Adipocyte (in vitro differentiated cells): ENCODE data around the gene AGXT.

ENCODE experiments used
- DNase-seq: peaks from one replicate; pipeline ENCODE4 v3.0.0-alpha.2; 2015; ENCODE audit warnings: low read depth
- H3K27me3 ChIP-seq: replicated peaks from 2 replicates; pipeline ENCODE4 v1.7.0; 2013; ENCODE audit warnings: mild to moderate bottlenecking, low read length, moderate library complexity; ENCODE audit not compliant: control insufficient read depth, insufficient read depth
- H3K36me3 ChIP-seq: 2 replicates; pipeline ENCODE4 v1.7.0; 2013; ENCODE audit warnings: low read length, mild to moderate bottlenecking, moderate library complexity; ENCODE audit not compliant: control insufficient read depth, insufficient read depth, severe bottlenecking
- H3K4me1 ChIP-seq: 2 replicates; pipeline ENCODE4 v1.7.0; 2013; ENCODE audit warnings: mild to moderate bottlenecking, low read length, moderate library complexity; ENCODE audit not compliant: control insufficient read depth, insufficient read depth
- H3K4me3 ChIP-seq: 2 replicates; pipeline ENCODE4 v1.7.0; 2013; ENCODE audit warnings: mild to moderate bottlenecking, low read length, moderate library complexity
- H3K9ac ChIP-seq: 2 replicates; pipeline ENCODE4 v1.7.0; 2013; ENCODE audit warnings: mild to moderate bottlenecking, low read length, moderate library complexity
- H3K9me3 ChIP-seq: 2 replicates; pipeline ENCODE4 v1.7.0; 2013; ENCODE audit warnings: mild to moderate bottlenecking, low read length, moderate library complexity; ENCODE audit not compliant: control insufficient read depth

AGXT gene

GRCh38 chr2:240905176-240905781, 36.7 kb downstream of the AGXT start:
- no peak overlapping the region for H3K9ac ChIP-seq
- DNase-seq = no peak
- peaks cover 19% of the 10 kb centered on the region for H3K27me3 ChIP-seq
- H3K4me1 ChIP-seq = no peaks in the 10 kb centered on the region
- H3K9me3 ChIP-seq = peaks cover 9% of the 10 kb centered on the region
- no peaks in the 10 kb centered on the region for H3K36me3 ChIP-seq
- no peak overlapping the region for H3K4me3 ChIP-seq

DNA sequence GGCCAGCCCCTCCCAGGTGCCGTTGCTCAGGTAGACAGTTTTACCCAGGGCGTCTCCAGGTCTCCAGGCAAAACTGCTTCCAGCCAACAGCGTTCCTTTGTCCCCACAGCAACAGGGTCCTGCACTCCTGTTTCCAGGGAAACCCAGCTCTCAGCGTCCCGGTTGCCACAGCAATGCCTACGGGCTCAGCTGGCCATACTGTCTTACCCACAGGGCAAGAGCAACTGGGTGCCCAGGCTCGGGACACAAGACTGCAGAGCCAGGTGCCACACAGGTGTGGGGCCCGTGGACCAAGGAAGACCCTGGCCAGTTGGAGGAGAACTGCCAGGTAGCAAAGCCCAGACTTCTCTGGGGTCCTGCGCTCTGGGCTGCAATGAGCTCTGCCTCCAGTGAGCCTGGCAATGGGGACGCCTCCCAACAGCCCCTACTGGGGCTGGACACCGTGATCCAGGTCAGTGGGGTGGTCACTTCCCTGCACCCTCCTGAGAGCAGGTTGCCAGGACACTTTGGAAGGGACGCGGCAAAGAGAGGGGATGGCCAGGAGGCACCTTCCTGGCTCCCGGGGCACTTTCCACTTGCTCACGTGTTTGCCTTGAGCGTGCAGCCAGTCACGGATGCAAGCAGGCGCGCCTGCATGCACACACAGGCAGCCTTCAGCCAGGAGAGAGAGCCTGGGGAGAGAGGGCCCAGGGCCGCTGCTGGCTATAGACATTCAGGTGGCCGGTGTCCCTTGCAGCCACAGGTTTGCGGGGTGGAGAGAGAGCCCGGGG, 37.7 kb downstream of the AGXT start, which contains the start of gene CROCC2:
TSS of gene CROCC2 (plus strand) at position 196 of the 770 bp plus-strand sequence. CDS start at position 374, 178 bp downstream.
- Histone ChIP-seq H3K36me3 (no peaks in the 10 kb centered on the region), H3K9me3 (no peaks in the 10 kb centered on the region), H3K4me3 (no peak within 1 kb of the TSS), H3K4me1 (no peaks in the 10 kb centered on the region), H3K27me3 (peaks cover 19% of the 10 kb centered on the region), H3K9ac (no peak within 1 kb of the TSS)
- DNase-seq = no peak

DNA sequence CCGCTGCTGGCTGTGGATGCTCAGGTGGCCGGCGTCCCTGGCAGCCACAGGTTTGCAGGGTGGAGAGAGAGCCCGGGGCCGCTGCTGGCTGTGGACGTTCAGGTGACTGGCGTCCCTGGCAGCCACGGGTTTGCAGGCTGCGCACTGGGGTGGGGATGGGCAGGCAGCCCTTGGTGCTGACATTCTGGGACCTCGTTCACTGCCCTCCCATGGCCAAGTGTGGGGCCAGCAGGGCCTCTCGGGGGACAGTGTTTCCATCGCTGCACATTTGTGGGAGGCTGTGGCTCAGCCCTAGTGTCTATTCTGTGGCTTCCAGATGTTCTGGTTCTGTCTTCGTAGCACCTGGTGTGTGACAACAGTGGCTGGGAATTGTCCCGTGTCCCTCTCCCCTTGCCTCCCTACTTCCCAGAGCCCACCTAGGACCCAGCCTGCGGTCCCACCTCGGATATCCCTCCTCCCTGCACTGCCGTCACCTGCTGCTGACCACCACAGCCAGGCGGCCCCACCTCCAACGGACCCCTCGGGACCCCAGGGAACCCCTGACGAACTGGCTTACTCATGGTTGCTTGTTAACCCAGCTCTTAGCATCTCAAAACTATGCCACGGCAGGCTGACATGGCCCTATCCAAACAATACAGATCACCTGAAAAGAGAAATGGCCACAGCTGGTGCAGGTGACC, 38.4 kb downstream of the AGXT start:
- H3K4me1 ChIP-seq = no peaks in the 10 kb centered on the region
- H3K36me3 ChIP-seq = no peaks in the 10 kb centered on the region
- no peak for DNase-seq

DNA sequence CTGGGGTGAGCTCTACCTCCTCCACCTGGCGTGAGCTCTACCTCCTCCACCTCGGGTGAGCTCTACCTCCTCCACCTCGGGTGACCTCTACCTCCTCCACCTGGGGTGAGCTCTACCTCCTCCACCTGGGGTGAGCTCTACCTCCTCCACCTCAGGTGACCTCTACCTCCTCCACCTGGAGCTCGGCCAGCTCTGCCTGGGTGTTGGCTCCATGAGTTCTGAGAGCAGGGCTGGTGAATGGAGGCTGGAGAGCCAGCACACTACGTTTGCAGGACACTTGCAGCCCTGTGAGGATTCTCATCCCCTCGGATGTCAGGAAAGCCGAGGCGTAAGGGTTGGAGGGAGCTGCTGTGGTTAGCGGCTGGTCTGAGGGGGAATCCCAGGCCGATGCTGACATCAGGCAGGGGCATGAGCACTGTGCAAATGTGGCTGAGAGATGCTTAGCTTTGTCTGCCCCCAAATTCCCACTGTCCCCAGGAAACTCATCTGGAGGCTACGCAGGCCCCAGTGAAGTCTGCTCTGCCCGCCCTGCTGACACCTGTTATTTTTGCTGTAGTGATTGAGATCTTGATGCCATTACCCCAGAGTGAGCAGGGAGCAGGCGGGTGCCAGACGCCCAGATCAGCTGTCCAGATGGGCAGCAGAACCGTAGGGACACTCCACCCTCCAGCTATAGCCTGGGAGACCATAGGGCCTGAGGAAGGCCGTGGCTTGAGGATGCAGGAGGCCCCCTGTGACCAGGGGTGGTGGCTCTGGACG, 40.8 kb downstream of the AGXT start:
- Histone ChIP-seq H3K9me3 (no peaks in the 10 kb centered on the region), H3K27me3 (peaks cover 19% of the 10 kb centered on the region)

More for the DNA sequence above, 38.4 kb downstream of the AGXT start:
- no peak overlapping the region for H3K4me3 ChIP-seq
- H3K9ac ChIP-seq = no peak overlapping the region
- no peaks in the 10 kb centered on the region for H3K9me3 ChIP-seq
- peaks cover 19% of the 10 kb centered on the region for H3K27me3 ChIP-seq

GRCh38 chr2:240911641-240912265, 43.1 kb downstream of the AGXT start:
- peaks cover 30% of the 10 kb centered on the region for H3K4me1 ChIP-seq
- no peak overlapping the region for H3K9ac ChIP-seq
- DNase-seq = no peak
- H3K4me3 ChIP-seq = no peak overlapping the region
- H3K27me3 ChIP-seq = peaks cover 7% of the 10 kb centered on the region
- no peaks in the 10 kb centered on the region for H3K9me3 ChIP-seq
- no peaks in the 10 kb centered on the region for H3K36me3 ChIP-seq

More for the DNA sequence above, 40.8 kb downstream of the AGXT start:
- Histone ChIP-seq H3K9ac (no peak overlapping the region), H3K4me3 (no peak overlapping the region), H3K36me3 (no peaks in the 10 kb centered on the region), H3K4me1 (peaks cover 11% of the 10 kb centered on the region)
- no peak for DNase-seq

GRCh38 chr2:240912878-240913809, 44.5 kb downstream of the AGXT start:
- H3K4me3 ChIP-seq = no peak overlapping the region
- no peak for DNase-seq
- H3K27me3 ChIP-seq = no peaks in the 10 kb centered on the region
- H3K4me1 ChIP-seq = peaks cover 40% of the 10 kb centered on the region
- H3K36me3 ChIP-seq = no peaks in the 10 kb centered on the region
- peak overlapping the region; percentile 27 for H3K9ac ChIP-seq
- no peaks in the 10 kb centered on the region for H3K9me3 ChIP-seq

- Histone ChIP-seq H3K36me3 (no peaks in the 10 kb centered on the region), H3K27me3 (no peaks in the 10 kb centered on the region), H3K4me3 (no peak overlapping the region), H3K4me1 (peaks cover 40% of the 10 kb centered on the region), H3K9ac (peak overlapping the region; percentile 21), H3K9me3 (no peaks in the 10 kb centered on the region)
- DNase-seq = peak; percentile 83
Observed at GRCh38 chr2:240913810-240914644, 45.4 kb downstream of the AGXT start.

- Histone ChIP-seq H3K36me3 (no peaks in the 10 kb centered on the region), H3K4me1 (peaks cover 40% of the 10 kb centered on the region), H3K9ac (peak overlapping the region; percentile 59), H3K4me3 (no peak overlapping the region), H3K27me3 (no peaks in the 10 kb centered on the region), H3K9me3 (no peaks in the 10 kb centered on the region)
- no peak for DNase-seq
Observed at GRCh38 chr2:240914645-240915525, 46.3 kb downstream of the AGXT start.
